Measurements from ENCODE around the gene ZNF792. TPM values are rescaled to one million over a fixed set of nuclear protein-coding genes. Genes with fewer than 3 reads are reported as not detected.

ZNF792 gene
- 1 to 10 TPM; 5.1 to 5.6 TPM for total RNA-seq

DNA sequence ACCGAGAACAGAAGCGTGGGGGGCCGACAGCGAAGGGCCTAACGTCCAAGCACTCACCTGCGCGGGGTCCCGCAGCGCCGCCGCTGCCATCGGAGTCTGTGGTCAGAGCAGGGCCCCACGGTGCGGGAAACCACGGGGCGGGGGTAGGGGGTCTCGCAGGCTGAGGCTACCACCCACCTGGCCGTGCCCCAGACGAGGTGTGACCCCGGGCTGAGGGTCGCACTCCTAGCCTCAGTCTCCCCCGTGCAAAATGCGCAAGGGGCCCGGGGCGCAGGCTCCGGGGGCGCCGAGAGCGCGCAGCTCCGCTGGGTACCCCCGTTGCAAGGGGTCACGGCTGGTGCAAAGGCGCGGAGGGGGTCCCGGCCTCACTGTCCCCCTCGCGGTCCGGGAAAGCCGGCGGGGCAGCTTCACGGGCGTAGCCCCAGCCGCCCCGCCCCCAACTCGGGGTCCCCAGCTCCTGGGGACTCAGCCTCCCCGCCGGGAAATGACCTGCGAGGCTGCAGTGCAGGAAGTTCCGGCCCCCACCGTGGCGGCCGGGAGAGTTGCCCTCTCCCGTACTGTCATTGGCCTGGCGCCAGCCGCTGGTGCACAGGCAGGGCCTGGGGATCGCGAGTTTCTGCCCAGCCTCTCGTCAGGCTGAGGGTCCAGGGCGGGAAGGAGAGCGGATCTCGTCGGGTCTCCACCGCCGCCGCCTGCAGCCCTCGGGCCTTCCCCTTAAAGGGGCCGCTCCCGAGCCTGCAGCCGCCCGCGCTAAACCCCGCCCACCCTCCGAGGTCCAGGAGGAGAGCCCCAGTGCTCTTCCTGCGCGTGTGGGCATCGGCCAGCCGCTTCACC, at the start of gene ZNF792:
Gene ZNF792 (minus strand): TSS at position 657 of the 834 bp plus-strand sequence. CDS start 567 bp downstream, at position 90.
- Mint-ChIP-seq H3K27ac (peak within 1 kb of the TSS; percentile 88), H3K4me1 (ENCODE audit: low read depth) (peaks cover 23% of the 10 kb centered on the region), H3K9me3 (peaks cover 56% of the 10 kb centered on the region), H3K27me3 (no peaks in the 10 kb centered on the region), H3K4me3 (peak within 1 kb of the TSS; percentile 92), H3K36me3 (ENCODE audit: low read depth) (peaks cover 46% of the 10 kb centered on the region)
- ChIA-PET POLR2A (interaction anchor here (0.6 to 1.6 kb wide), 10 partner anchors 11 to 539 kb away, joined by 3 to 6 read pairs (median 3); partner anchors contain the start of genes GRAMD1A and ZNF30), CTCF (interaction anchor here (1.0 to 9.8 kb wide), 5 partner anchors 9 to 103 kb away, joined by 3 to 41 read pairs (median 4); no protein-coding TSS in a partner anchor)
- DNase-seq (peak; percentile 62), ATAC-seq (peak; percentile 76)
- intact Hi-C loops (cut with micrococcal nuclease), result no loop called here
- TF ChIP-seq, protein P1, sequence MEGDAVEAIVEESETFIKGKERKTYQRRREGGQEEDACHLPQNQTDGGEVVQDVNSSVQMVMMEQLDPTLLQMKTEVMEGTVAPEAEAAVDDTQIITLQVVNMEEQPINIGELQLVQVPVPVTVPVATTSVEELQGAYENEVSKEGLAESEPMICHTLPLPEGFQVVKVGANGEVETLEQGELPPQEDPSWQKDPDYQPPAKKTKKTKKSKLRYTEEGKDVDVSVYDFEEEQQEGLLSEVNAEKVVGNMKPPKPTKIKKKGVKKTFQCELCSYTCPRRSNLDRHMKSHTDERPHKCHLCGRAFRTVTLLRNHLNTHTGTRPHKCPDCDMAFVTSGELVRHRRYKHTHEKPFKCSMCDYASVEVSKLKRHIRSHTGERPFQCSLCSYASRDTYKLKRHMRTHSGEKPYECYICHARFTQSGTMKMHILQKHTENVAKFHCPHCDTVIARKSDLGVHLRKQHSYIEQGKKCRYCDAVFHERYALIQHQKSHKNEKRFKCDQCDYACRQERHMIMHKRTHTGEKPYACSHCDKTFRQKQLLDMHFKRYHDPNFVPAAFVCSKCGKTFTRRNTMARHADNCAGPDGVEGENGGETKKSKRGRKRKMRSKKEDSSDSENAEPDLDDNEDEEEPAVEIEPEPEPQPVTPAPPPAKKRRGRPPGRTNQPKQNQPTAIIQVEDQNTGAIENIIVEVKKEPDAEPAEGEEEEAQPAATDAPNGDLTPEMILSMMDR (IDR thresholded peaks at IDR 0.05), result no peak

DNA sequence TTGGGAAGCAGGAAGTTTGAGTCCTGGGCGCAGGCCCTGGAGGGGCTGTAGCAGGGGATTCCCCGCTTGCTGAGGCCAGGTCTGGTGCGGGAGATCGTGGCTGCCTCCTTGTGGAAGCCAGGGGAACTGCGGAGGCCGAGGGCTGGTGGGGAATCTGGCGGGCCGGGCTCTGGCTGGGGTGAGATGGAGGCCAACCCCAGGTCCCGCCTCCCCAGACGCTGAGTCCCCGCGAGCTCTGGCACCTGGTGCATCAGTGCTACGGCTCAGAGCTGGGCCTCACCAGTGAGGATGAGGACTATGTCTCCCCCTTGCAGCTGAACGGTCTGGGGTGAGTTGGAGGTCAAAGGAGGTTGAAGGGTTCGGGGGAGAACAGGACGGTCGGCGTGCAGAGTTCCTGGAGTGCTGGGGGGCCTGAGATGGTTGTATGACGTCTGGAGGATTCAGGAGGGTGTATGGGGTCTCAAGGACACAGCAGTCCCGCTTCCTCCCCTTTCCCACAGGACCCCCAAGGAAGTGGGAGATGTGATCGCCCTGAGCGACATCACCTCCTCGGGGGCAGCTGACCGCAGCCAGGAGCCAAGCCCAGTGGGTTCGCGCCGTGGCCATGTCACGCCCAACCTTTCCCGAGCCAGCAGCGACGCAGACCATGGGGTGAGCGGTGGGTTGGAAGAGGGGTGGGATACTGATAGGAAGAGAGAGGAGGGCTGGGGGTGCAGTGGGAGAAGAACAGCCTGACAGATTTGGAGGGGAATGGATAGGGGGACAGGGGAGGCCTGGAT, 49.2 kb upstream of the ZNF792 start:
- peaks cover 67% of the 10 kb centered on the region for H3K36me3 Mint-ChIP-seq (ENCODE audit: low read depth)
- H3K4me3 Mint-ChIP-seq, result peak overlapping the region; percentile 40
- H3K27ac Mint-ChIP-seq, result peak overlapping the region; percentile 74
- peak; percentile 92 for ATAC-seq
- TF ChIP-seq, protein P1 (IDR thresholded peaks at IDR 0.05), result peak; percentile 99
- ChIA-PET POLR2A (interaction anchor here (0.6 to 3.8 kb wide), 9 partner anchors 8 to 41 kb away, joined by 3 to 25 read pairs (median 4); partner anchors contain the start of genes GRAMD1A and SCN1B), CTCF (interaction anchor here (0.7 to 5.1 kb wide), 19 partner anchors 8 to 94 kb away, joined by 3 to 92 read pairs (median 6); partner anchors contain the start of genes GRAMD1A and ZNF792)
- H3K4me1 Mint-ChIP-seq (ENCODE audit: low read depth), result peaks cover 59% of the 10 kb centered on the region
- peak; percentile 89 for DNase-seq
- intact Hi-C loops (cut with micrococcal nuclease), result loop anchor here (2.0 kb wide), 1 partner anchor 40 kb away; no protein-coding TSS in a partner anchor
- no peaks in the 10 kb centered on the region for H3K27me3 Mint-ChIP-seq
- H3K9me3 Mint-ChIP-seq, result no peaks in the 10 kb centered on the region

DNA sequence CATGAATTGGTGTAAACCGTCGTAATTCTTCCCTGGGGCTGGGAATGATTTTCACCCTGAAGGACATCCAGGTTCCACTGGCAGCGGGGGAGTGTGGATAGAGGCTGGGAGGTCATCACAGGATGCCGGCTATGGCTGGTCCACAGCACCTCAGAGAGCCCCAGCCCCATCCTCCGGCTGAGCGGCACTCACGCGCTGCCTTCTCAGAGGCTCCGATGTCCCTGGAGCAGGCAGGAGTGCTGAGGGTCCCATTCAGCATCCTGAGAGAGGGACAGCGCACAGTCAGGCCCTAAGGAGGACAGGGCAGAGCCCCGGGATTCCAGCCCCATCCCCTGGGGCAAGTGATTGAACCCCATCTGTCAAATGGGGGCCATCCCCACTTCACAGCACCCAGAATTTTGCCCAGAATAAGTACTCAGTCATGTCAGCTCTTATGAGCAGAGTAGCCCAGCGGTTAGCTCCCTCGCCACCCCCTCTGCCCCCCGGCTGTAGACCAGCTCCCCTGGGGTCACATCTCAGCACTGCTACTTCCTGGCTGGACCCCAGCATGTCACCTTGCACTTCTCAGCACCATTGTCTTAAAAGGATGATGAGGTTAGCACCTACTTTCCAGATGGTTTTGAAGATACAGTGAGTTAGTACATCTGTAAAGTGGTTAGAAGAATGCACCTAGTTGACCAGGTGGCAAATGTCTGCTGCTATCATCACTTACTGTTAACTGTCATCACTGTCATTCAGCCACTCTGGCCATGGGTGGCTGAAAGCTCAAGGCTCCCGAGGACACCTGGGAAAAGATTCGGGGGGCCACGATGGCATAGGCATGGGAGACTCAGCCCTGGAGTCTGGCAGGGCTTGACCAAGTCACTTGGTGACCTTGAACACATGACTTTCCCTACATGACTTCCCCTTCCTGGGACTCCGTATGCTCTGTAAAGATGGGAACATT, 48.0 kb upstream of the ZNF792 start:
- POLR2A ChIA-PET, result interaction anchor here (1.2 to 3.8 kb wide), 4 partner anchors 12 to 22 kb away, joined by 3 to 25 read pairs (median 10); partner anchors contain the start of gene GRAMD1A

More for the DNA sequence above, 48.0 kb upstream of the ZNF792 start:
- CTCF ChIA-PET, result interaction anchor here (0.7 to 5.1 kb wide), 14 partner anchors 9 to 48 kb away, joined by 3 to 92 read pairs (median 8); partner anchors contain the start of genes GRAMD1A and ZNF792
- Mint-ChIP-seq H3K27ac (peak overlapping the region; percentile 85), H3K36me3 (ENCODE audit: low read depth) (peaks cover 60% of the 10 kb centered on the region), H3K27me3 (no peaks in the 10 kb centered on the region), H3K4me3 (no peak overlapping the region), H3K4me1 (ENCODE audit: low read depth) (peaks cover 61% of the 10 kb centered on the region), H3K9me3 (no peaks in the 10 kb centered on the region)
- ATAC-seq, result no peak
- intact Hi-C loops (cut with micrococcal nuclease), result loop anchor here (2.0 kb wide), 1 partner anchor 39 kb away; no protein-coding TSS in a partner anchor
- TF ChIP-seq, protein P1 (IDR thresholded peaks at IDR 0.05), result no peak
- DNase-seq, result no peak

Measured in activated CD8-positive, alpha-beta T cell treated with anti-CD3 and anti-CD28 coated beads for 36 hours (primary cell).